B cell (primary cell): Measurements from ENCODE around the gene HABP4. TPM values are rescaled to one million over a fixed set of nuclear protein-coding genes. Genes with fewer than 3 reads are reported as not detected.
"Not testable (repeated sequence)": the region's sequence is repeated elsewhere in the genome, so short reads cannot be mapped to it uniquely, and the experiment has no call there.

ENCODE experiments used
- ATAC-seq: fragments of 200-7000 bp; cut with Tn5 transposase; one replicate; pipeline ENCODE4 v1.10.0; 2021; ENCODE audit warnings: low read depth, mild to moderate bottlenecking, moderate number of reproducible peaks, moderate library complexity
- CTCF ChIA-PET: fragments of 350-600 bp; sonication (Branson Sonifier 250); formaldehyde crosslinking; loops from one replicate; lab custom pipeline; 2021; ENCODE audit warnings: antibody characterized with exemption, inconsistent platforms; lab: Charles Lee
- POLR2A ChIA-PET: fragments of 350-600 bp; sonication (Branson Sonifier 250); formaldehyde crosslinking; loops from one replicate; lab custom pipeline; 2021; ENCODE audit warnings: antibody characterized with exemption; lab: Charles Lee
- DNase-seq: peaks from one replicate; pipeline ENCODE4 v3.0.0; 2013
- H2AFZ ChIP-seq: 2 replicates; pipeline ENCODE4 v1.6.1; 2012; ENCODE audit warnings: mild to moderate bottlenecking, low read depth, low read length; ENCODE audit not compliant: insufficient read depth, poor library complexity, severe bottlenecking
- H3K27ac ChIP-seq, 2 donors: 1 replicate in 1 of 2; 2 replicates in 1 of 2; pipeline ENCODE4 v1.5.1; 2012 to 2013; ENCODE audit warnings: low read length in 2 of 2, mild to moderate bottlenecking in 2 of 2, moderate library complexity in 1 of 2
- H3K27me3 ChIP-seq, 4 experiments: fragments of 200-600 bp in 1 of 4; sonication (generic) in 1 of 4; replicated peaks in 1 of 4; 1 replicate in 2 of 4; 2 replicates in 2 of 4; pipeline versions ENCODE4 v1.6.1 to v1.7.0; 2013 to 2016; ENCODE audit warnings: low read length in 3 of 4, mild to moderate bottlenecking in 2 of 4, mixed read lengths in 1 of 4, moderate library complexity in 1 of 4; ENCODE audit not compliant: insufficient read depth in 4 of 4, control insufficient read depth in 3 of 4; ENCODE audit errors: control extremely low read depth in 1 of 4
- H3K36me3 ChIP-seq, 2 experiments: replicated peaks in 1 of 2; 1 replicate in 1 of 2; 2 replicates in 1 of 2; pipeline versions ENCODE4 v1.6.1 to v1.7.1; 2013; ENCODE audit warnings: low read length in 1 of 2; ENCODE audit not compliant: insufficient read depth in 2 of 2, control insufficient read depth in 1 of 2; ENCODE audit errors: control extremely low read depth in 1 of 2, extremely low read depth in 1 of 2
- H3K4me1 ChIP-seq, 2 donors: fragments of 200-600 bp in 1 of 2; sonication (generic) in 1 of 2; 1 replicate in 1 of 2; 2 replicates in 1 of 2; pipeline versions ENCODE4 v1.5.1 to v1.6.1; 2013 to 2017; ENCODE audit warnings: low read length in 2 of 2; ENCODE audit not compliant: control insufficient read depth in 2 of 2, insufficient read depth in 2 of 2
- H3K4me2 ChIP-seq: replicated peaks from 2 replicates; pipeline ENCODE3; 2012; ENCODE audit warnings: mild to moderate bottlenecking, low read depth, low read length; ENCODE audit not compliant: poor library complexity, severe bottlenecking
- H3K4me3 ChIP-seq, 5 experiments: fragments of 200-600 bp in 1 of 5; sonication (generic) in 1 of 5; 1 replicate in 3 of 5; 2 replicates in 2 of 5; pipeline versions ENCODE4 v1.5.1 to v1.7.0; 2011 to 2016; ENCODE audit warnings: low read length in 4 of 5, mild to moderate bottlenecking in 4 of 5, low read depth in 2 of 5, control low read depth in 1 of 5, moderate library complexity in 1 of 5; ENCODE audit not compliant: insufficient read depth in 1 of 5; ENCODE audit errors: control extremely low read depth in 1 of 5, extremely low read depth in 1 of 5
- H3K79me2 ChIP-seq: fragments of 200-600 bp; sonication (generic); one replicate; pipeline ENCODE4 v1.6.0; 2016; ENCODE audit warnings: low read length; ENCODE audit not compliant: control insufficient read depth, insufficient read depth
- H3K9ac ChIP-seq: fragments of 200-600 bp; sonication (generic); 2 replicates; pipeline ENCODE4 v1.6.1; 2017; ENCODE audit warnings: mild to moderate bottlenecking, low read length, moderate library complexity
- H3K9me3 ChIP-seq, 3 donors: one replicate each; pipeline versions ENCODE4 v1.6.1 to v1.7.1; 2013; ENCODE audit warnings: low read length in 2 of 3; ENCODE audit not compliant: control insufficient read depth in 2 of 3, insufficient read depth in 1 of 3; ENCODE audit errors: control extremely low read depth in 1 of 3
- H4K20me1 ChIP-seq: 2 replicates; pipeline ENCODE4 v1.6.0; 2012; ENCODE audit warnings: mild to moderate bottlenecking, low read length; ENCODE audit not compliant: insufficient read depth, control insufficient read depth, poor library complexity, severe bottlenecking
- H3K27ac Mint-ChIP-seq: one replicate; pipeline ENCODE4 v1.8.0; 2021; ENCODE audit warnings: mixed read lengths
- H3K27me3 Mint-ChIP-seq: one replicate; pipeline ENCODE4 v1.8.0; 2021; ENCODE audit warnings: mixed read lengths
- H3K4me1 Mint-ChIP-seq: one replicate; pipeline ENCODE4 v1.8.0; 2021; ENCODE audit warnings: mixed read lengths
- H3K4me3 Mint-ChIP-seq: one replicate; pipeline ENCODE4 v1.8.0; 2021; ENCODE audit warnings: mixed read lengths
- H3K9me3 Mint-ChIP-seq: one replicate; pipeline ENCODE4 v1.8.0; 2022; ENCODE audit warnings: mixed read lengths; ENCODE audit not compliant: insufficient read depth
- CTCF ChIP-seq: fragments of 200-600 bp; IDR thresholded peaks from one replicate; pipeline ENCODE4 v1.8.0; 2022; ENCODE audit warnings: antibody characterized with exemption, mild to moderate bottlenecking
- EZH2 ChIP-seq: IDR thresholded peaks from 2 replicates; pipeline ENCODE4 v1.6.1; 2012; ENCODE audit warnings: borderline replicate concordance, low read depth, mild to moderate bottlenecking, moderate library complexity, low read length; ENCODE audit not compliant: insufficient read depth, poor library complexity, severe bottlenecking
- WGBS: methylation state at CpG from one replicate; pipeline ENCODE4 v1.1.5; 2013; ENCODE audit warnings: missing lambda C conversion rate; ENCODE audit not compliant: insufficient coverage; 5-methylcytosine and 5-hydroxymethylcytosine counted together
- intact Hi-C: fragments of 100-400 bp; cut with micrococcal nuclease; formaldehyde crosslinking; loops from one replicate; pipeline ENCODE4 v1.10.0; 2022
- polyA plus RNA-seq: library from polyadenylated mRNA; depleted of rRNA; stranded (reverse); fragments of >200 nt; gene quantifications from 2 replicates; pipeline ENCODE4 v1.2.3, GENCODE V29; 2012
- total RNA-seq, 2 donors: library from RNA; stranded (reverse); fragments of 120-200 nt in 1 of 2; gene quantifications; 1 replicate in 1 of 2; 2 replicates in 1 of 2; pipeline versions ENCODE4 v1.2.3 to v1.2.4, GENCODE V29; 2013 to 2022

Gene HABP4
- total and polyA plus RNA-seq, 2 donors (not counting 1 experiment from before 2014, with no cell fraction given): 3.3 to 15.0 TPM

GRCh38 chr9:96502539-96503373 lies 52.8 kb downstream of the HABP4 start:
- H3K9me3 ChIP-seq: no peaks in the 10 kb centered on the region
- H3K4me3 Mint-ChIP-seq: no peak overlapping the region
- no peaks in the 10 kb centered on the region for H3K4me1 ChIP-seq
- no peak overlapping the region for H3K4me2 ChIP-seq
- no peak overlapping the region for H3K27ac Mint-ChIP-seq
- no peaks in the 10 kb centered on the region for H3K27me3 Mint-ChIP-seq
- H3K27me3 ChIP-seq: no peaks in the 10 kb centered on the region
- H3K27ac ChIP-seq: no peak overlapping the region
- ChIA-PET POLR2A (no interaction called here), CTCF (no interaction called here)
- WGBS: 100% methylated on average over 3 of the region's 6 CpGs
- no peaks in the 10 kb centered on the region for H3K4me1 Mint-ChIP-seq
- no peak overlapping the region for H3K9ac ChIP-seq
- no peak overlapping the region for H3K4me3 ChIP-seq
- H3K9me3 Mint-ChIP-seq: no peaks in the 10 kb centered on the region
- H4K20me1 ChIP-seq: no peaks in the 10 kb centered on the region
- TF ChIP-seq EZH2 (no peak), CTCF (no peak)
- no peaks in the 10 kb centered on the region for H3K36me3 ChIP-seq
- intact Hi-C loops: no loop called here
- no peaks in the 10 kb centered on the region for H3K79me2 ChIP-seq
- DNase-seq (no peak), ATAC-seq (no peak)
- H2AFZ ChIP-seq: no peak overlapping the region

- H3K79me2 ChIP-seq, H3K4me3 ChIP-seq, H3K27ac ChIP-seq, H3K9ac ChIP-seq, H3K27me3 ChIP-seq, H3K27ac Mint-ChIP-seq, H4K20me1 ChIP-seq, H3K36me3 ChIP-seq, H3K4me3 Mint-ChIP-seq, H3K4me1 Mint-ChIP-seq, POLR2A ChIA-PET, ATAC-seq, H2AFZ ChIP-seq, H3K27me3 Mint-ChIP-seq, H3K9me3 ChIP-seq, H3K4me1 ChIP-seq, intact Hi-C loops, H3K4me2 ChIP-seq, H3K9me3 Mint-ChIP-seq, CTCF ChIA-PET, DNase-seq: not testable (repeated sequence)
Observed at GRCh38 chr9:96503374-96503748, 53.4 kb downstream of the HABP4 start.
